Measurements from ENCODE around the gene KCNK1. TPM values are rescaled to one million over a fixed set of nuclear protein-coding genes. Genes with fewer than 3 reads are reported as not detected.

KCNK1 gene
- polyA plus RNA-seq, 1 donor from 2014 or later = 1.8 TPM

DNA sequence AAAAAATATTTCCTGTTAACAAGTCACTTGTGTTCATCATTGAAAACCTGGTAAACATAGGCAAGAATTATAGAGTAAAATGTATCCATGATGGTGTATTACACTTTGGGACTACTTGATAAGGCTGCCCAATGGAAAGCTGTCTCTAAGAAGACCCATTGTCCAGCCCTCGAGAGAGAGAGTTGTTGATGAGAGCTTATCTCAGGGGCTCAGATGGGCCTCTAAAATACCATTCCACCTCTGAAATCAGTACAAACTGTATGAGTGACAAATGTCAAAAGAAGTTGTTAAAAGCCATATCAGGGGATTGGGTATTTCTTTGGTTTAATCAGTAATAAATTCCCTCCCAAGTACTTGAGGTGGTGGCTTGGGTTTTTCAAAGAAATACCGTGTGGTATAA lies 96.1 kb downstream of the KCNK1 start:
- Histone ChIP-seq H3K4me3 (ENCODE audit: low read length) (no peak overlapping the region), H3K4me2 (ENCODE audit: low read length) (no peak overlapping the region), H3K9ac (ENCODE audit: low read length) (no peak overlapping the region), H3K9me2 (ENCODE audit: insufficient read depth, low read length) (no peaks in the 10 kb centered on the region), H3K36me3 (ENCODE audit: insufficient read depth, low read length) (no peaks in the 10 kb centered on the region), H3K79me2 (replicated peaks; ENCODE audit: insufficient read depth, low read length) (no peaks in the 10 kb centered on the region), H2AFZ (ENCODE audit: low read depth, low read length) (no peak overlapping the region), H4K20me1 (ENCODE audit: insufficient read depth) (no peaks in the 10 kb centered on the region), H3K9me3 (ENCODE audit: low read length) (no peaks in the 10 kb centered on the region), H3K27ac (ENCODE audit: low read length) (no peak overlapping the region), H3K27me3 (ENCODE audit: insufficient read depth, low read depth, low read length) (no peaks in the 10 kb centered on the region), H3F3A (ENCODE audit: insufficient read depth, low read length, poor library complexity, severe bottlenecking) (no peaks in the 10 kb centered on the region)
- TF ChIP-seq EP300 (conservative IDR thresholded peaks at IDR 0.05; ENCODE audit: poor library complexity, severe bottlenecking) = no peak
- no peak for TF ChIP-seq TAF1 (IDR thresholded peaks at IDR 0.05; ENCODE audit: low read depth)
- TF ChIP-seq REST (IDR thresholded peaks at IDR 0.05; ENCODE audit: borderline replicate concordance) = no peak
- TF ChIP-seq EZH2 (IDR thresholded peaks at IDR 0.05; ENCODE audit: borderline replicate concordance, insufficient read depth, low read length, poor library complexity, severe bottlenecking) = no peak
- TF ChIP-seq MXI1 (conservative IDR thresholded peaks at IDR 0.05; ENCODE audit: poor library complexity, severe bottlenecking) = no peak
- TF ChIP-seq CTCF (IDR thresholded peaks at IDR 0.05; ENCODE audit: poor library complexity, severe bottlenecking) = no peak
- TF ChIP-seq RAD21 (conservative IDR thresholded peaks at IDR 0.05) = no peak
- no peak for TF ChIP-seq POLR2AphosphoS5 (IDR thresholded peaks at IDR 0.05)
- TF ChIP-seq SMC3 (conservative IDR thresholded peaks at IDR 0.05; ENCODE audit: poor library complexity) = no peak

- Histone ChIP-seq H3K27me3 (ENCODE audit: insufficient read depth, low read depth, low read length) (no peaks in the 10 kb centered on the region), H3F3A (ENCODE audit: insufficient read depth, low read length, poor library complexity, severe bottlenecking) (no peaks in the 10 kb centered on the region), H3K36me3 (ENCODE audit: insufficient read depth, low read length) (no peaks in the 10 kb centered on the region), H3K9ac (ENCODE audit: low read length) (no peak overlapping the region), H3K9me3 (ENCODE audit: low read length) (no peaks in the 10 kb centered on the region), H3K9me2 (ENCODE audit: insufficient read depth, low read length) (no peaks in the 10 kb centered on the region), H4K20me1 (ENCODE audit: insufficient read depth) (no peaks in the 10 kb centered on the region), H3K4me2 (ENCODE audit: low read length) (no peak overlapping the region), H2AFZ (ENCODE audit: low read depth, low read length) (no peak overlapping the region), H3K4me3 (ENCODE audit: low read length) (no peak overlapping the region), H3K79me2 (replicated peaks; ENCODE audit: insufficient read depth, low read length) (no peaks in the 10 kb centered on the region), H3K27ac (ENCODE audit: low read length) (no peak overlapping the region)
- no peak for TF ChIP-seq TAF1 (IDR thresholded peaks at IDR 0.05; ENCODE audit: low read depth)
- no peak for TF ChIP-seq REST (IDR thresholded peaks at IDR 0.05; ENCODE audit: borderline replicate concordance)
- TF ChIP-seq RAD21 (conservative IDR thresholded peaks at IDR 0.05) = no peak
Measured at GRCh38 chr1:233710507-233710906, 96.6 kb downstream of the KCNK1 start.
